Epidermal melanocyte (primary cell): ENCODE measurements around the gene CTRB2.
"Not testable (repeated sequence)": the region's sequence is repeated elsewhere in the genome, so short reads cannot be mapped to it uniquely, and the experiment has no call there.

ENCODE experiments used
- DNase-seq: peaks from one replicate; pipeline ENCODE4 v3.0.0; 2011; ENCODE audit warnings: low spot score; ENCODE audit not compliant: insufficient read length

CTRB2 gene

GRCh38 chr16:75227361-75228142, 20.6 kb upstream of the CTRB2 start:
- DNase-seq, result no peak

GRCh38 chr16:75226550-75227360, 19.8 kb upstream of the CTRB2 start:
- no peak for DNase-seq

- no peak for DNase-seq
Measured at GRCh38 chr16:75225678-75226515, 18.9 kb upstream of the CTRB2 start.

- no peak for DNase-seq
Measured at GRCh38 chr16:75225092-75225491, 18.1 kb upstream of the CTRB2 start.

GRCh38 chr16:75224306-75225082, 17.5 kb upstream of the CTRB2 start:
- DNase-seq, result no peak

- not testable (repeated sequence) for DNase-seq
Measured at GRCh38 chr16:75223129-75223528, 16.2 kb upstream of the CTRB2 start.

- DNase-seq, result no peak
Measured at GRCh38 chr16:75222271-75222783, 15.4 kb upstream of the CTRB2 start.

- no peak for DNase-seq
Measured at GRCh38 chr16:75219838-75220237, 12.9 kb upstream of the CTRB2 start.

- DNase-seq, result no peak
Measured at GRCh38 chr16:75219088-75219487, 12.1 kb upstream of the CTRB2 start.

- no peak for DNase-seq
Measured at GRCh38 chr16:75218256-75219076, 11.5 kb upstream of the CTRB2 start, which contains the start of gene CTRB1. Gene CTRB1, plus strand, starts transcription at chr16:75218988. Its CDS starts 20 bp downstream, at chr16:75219008.

GRCh38 chr16:75217389-75217851, 10.5 kb upstream of the CTRB2 start:
- DNase-seq, result no peak

GRCh38 chr16:75216576-75216975, 9.6 kb upstream of the CTRB2 start:
- DNase-seq, result no peak

- no peak for DNase-seq
Measured at GRCh38 chr16:75216127-75216526, 9.2 kb upstream of the CTRB2 start.

- DNase-seq, result not testable (repeated sequence)
Measured at GRCh38 chr16:75211286-75211685, 4.3 kb upstream of the CTRB2 start.

- no peak for DNase-seq
Measured at GRCh38 chr16:75209944-75210343, 3.0 kb upstream of the CTRB2 start.

- not testable (repeated sequence) for DNase-seq
Measured at GRCh38 chr16:75209514-75209913, 2.6 kb upstream of the CTRB2 start.

GRCh38 chr16:75208861-75209505, 2.0 kb upstream of the CTRB2 start:
- no peak for DNase-seq

- DNase-seq, result no peak
Measured at GRCh38 chr16:75208242-75208825, 1.4 kb upstream of the CTRB2 start.

GRCh38 chr16:75207831-75208230, 870 bp upstream of the CTRB2 start:
- DNase-seq, result no peak
